Neural cell (in vitro differentiated cells): ENCODE measurements around the gene CFAP44.
"Not testable (repeated sequence)": the region's sequence is repeated elsewhere in the genome, so short reads cannot be mapped to it uniquely, and the experiment has no call there.

Experiments
- CTCF ChIP-seq: fragments of 450-650 bp; IDR thresholded peaks from 2 replicates; pipeline ENCODE4 v1.5.1; 2014; ENCODE audit warnings: antibody characterized with exemption, mild to moderate bottlenecking, moderate library complexity; ENCODE audit not compliant: poor library complexity, severe bottlenecking
- EZH2 ChIP-seq: fragments of 200-600, 300-800 bp; shearing (Covaris generic), sonication (generic); IDR thresholded peaks from 2 replicates; pipeline ENCODE4 v1.6.1; 2014; ENCODE audit warnings: antibody characterized with exemption, low read length, borderline replicate concordance, mild to moderate bottlenecking; ENCODE audit not compliant: insufficient read depth, poor library complexity, severe bottlenecking
- MXI1 ChIP-seq: fragments of 450-650 bp; conservative IDR thresholded peaks from 2 replicates; pipeline ENCODE4 v1.6.1; 2014; ENCODE audit warnings: antibody characterized with exemption, mild to moderate bottlenecking; ENCODE audit not compliant: poor library complexity, severe bottlenecking
- SMC3 ChIP-seq: fragments of 450-650 bp; conservative IDR thresholded peaks from 2 replicates; pipeline ENCODE4 v1.6.1; 2014; ENCODE audit warnings: antibody characterized with exemption, mild to moderate bottlenecking, moderate library complexity; ENCODE audit not compliant: poor library complexity

- TF ChIP-seq CTCF, SMC3, EZH2, MXI1: not testable (repeated sequence)
Observed at GRCh38 chr3:113458554-113458953, 17.3 kb upstream of the CFAP44 start.
